ENCODE data around the gene KLF5. TPM values are rescaled to one million over a fixed set of nuclear protein-coding genes. Genes with fewer than 3 reads are reported as not detected.

KLF5 gene
- total RNA-seq, 1 experiment from 2014 or later: 7.2 TPM

- Histone ChIP-seq H3K9me3 (ENCODE audit: low read depth, low read length, poor library complexity, severe bottlenecking) (no peaks in the 10 kb centered on the region), H3K4me3 (ENCODE audit: low read depth, low read length, poor library complexity, severe bottlenecking) (peak overlapping the region; percentile 65), H3K27ac (ENCODE audit: low read depth, low read length, poor library complexity, severe bottlenecking) (no peak overlapping the region), H3K4me1 (ENCODE audit: insufficient read depth, low read length, poor library complexity, severe bottlenecking) (peaks cover 9% of the 10 kb centered on the region), H3K36me3 (ENCODE audit: insufficient read depth, low read length, poor library complexity, severe bottlenecking) (no peaks in the 10 kb centered on the region), H3K27me3 (replicated peaks; ENCODE audit: insufficient read depth, low read depth, low read length, poor library complexity) (no peaks in the 10 kb centered on the region)
- ChIA-PET CTCF (no interaction called here), POLR2A (ENCODE audit: low non-redundant PET) (no interaction called here)
- intact Hi-C loops (cut with micrococcal nuclease; ENCODE audit: unreplicated experiment): loop anchor here (2.0 to 10.0 kb wide), 2 partner anchors 273 to 647 kb away; no protein-coding TSS in a partner anchor
- TF ChIP-seq EZH2 (IDR thresholded peaks at IDR 0.05; ENCODE audit: borderline replicate concordance, low read depth, low read length, poor library complexity, severe bottlenecking): no peak
- TF ChIP-seq CTCF (conservative IDR thresholded peaks at IDR 0.05; ENCODE audit: low read depth, low read length): no peak
- no TSS peak for BruUV-seq (replicated peaks)
- no peak for DNase-seq (ENCODE audit: low spot score)
Measured at GRCh38 chr13:73061473-73061872, 2.7 kb downstream of the KLF5 start.

- TF ChIP-seq CTCF (conservative IDR thresholded peaks at IDR 0.05; ENCODE audit: low read depth, low read length) (no peak), EZH2 (IDR thresholded peaks at IDR 0.05; ENCODE audit: borderline replicate concordance, low read depth, low read length, poor library complexity, severe bottlenecking) (no peak)
- no TSS peak for BruUV-seq (replicated peaks)
- Histone ChIP-seq H3K36me3 (ENCODE audit: insufficient read depth, low read length, poor library complexity, severe bottlenecking) (no peaks in the 10 kb centered on the region), H3K27me3 (replicated peaks; ENCODE audit: insufficient read depth, low read depth, low read length, poor library complexity) (no peaks in the 10 kb centered on the region), H3K27ac (ENCODE audit: low read depth, low read length, poor library complexity, severe bottlenecking) (no peak overlapping the region), H3K9me3 (ENCODE audit: low read depth, low read length, poor library complexity, severe bottlenecking) (no peaks in the 10 kb centered on the region), H3K4me1 (ENCODE audit: insufficient read depth, low read length, poor library complexity, severe bottlenecking) (peaks cover 5% of the 10 kb centered on the region), H3K4me3 (ENCODE audit: low read depth, low read length, poor library complexity, severe bottlenecking) (no peak overlapping the region)
- ChIA-PET CTCF (no interaction called here), POLR2A (ENCODE audit: low non-redundant PET) (no interaction called here)
- DNase-seq (ENCODE audit: low spot score): no peak
- intact Hi-C loops (cut with micrococcal nuclease; ENCODE audit: unreplicated experiment): loop anchor here (2.0 to 10.0 kb wide), 2 partner anchors 273 to 647 kb away; no protein-coding TSS in a partner anchor
Measured at GRCh38 chr13:73061876-73062275, 3.1 kb downstream of the KLF5 start.

- H3K27me3 ChIP-seq (replicated peaks; ENCODE audit: insufficient read depth, low read depth, low read length, poor library complexity): no peaks in the 10 kb centered on the region
- no peaks in the 10 kb centered on the region for H3K36me3 ChIP-seq (ENCODE audit: insufficient read depth, low read length, poor library complexity, severe bottlenecking)
- intact Hi-C loops (cut with micrococcal nuclease; ENCODE audit: unreplicated experiment): loop anchor here (10.0 kb wide), 1 partner anchor 272 kb away; no protein-coding TSS in a partner anchor
- DNase-seq (ENCODE audit: low spot score): no peak
- peaks cover 5% of the 10 kb centered on the region for H3K4me1 ChIP-seq (ENCODE audit: insufficient read depth, low read length, poor library complexity, severe bottlenecking)
- CTCF ChIA-PET: no interaction called here
- BruUV-seq (replicated peaks): no TSS peak
- H3K27ac ChIP-seq (ENCODE audit: low read depth, low read length, poor library complexity, severe bottlenecking): no peak overlapping the region
- H3K9me3 ChIP-seq (ENCODE audit: low read depth, low read length, poor library complexity, severe bottlenecking): no peaks in the 10 kb centered on the region
- POLR2A ChIA-PET (ENCODE audit: low non-redundant PET): no interaction called here
- no peak overlapping the region for H3K4me3 ChIP-seq (ENCODE audit: low read depth, low read length, poor library complexity, severe bottlenecking)
- TF ChIP-seq EZH2 (IDR thresholded peaks at IDR 0.05; ENCODE audit: borderline replicate concordance, low read depth, low read length, poor library complexity, severe bottlenecking) (no peak), CTCF (conservative IDR thresholded peaks at IDR 0.05; ENCODE audit: low read depth, low read length) (no peak)
Measured at GRCh38 chr13:73062468-73062867, 3.7 kb downstream of the KLF5 start.
